HG02885 (cell line): ENCODE results near the gene PHAF1.
A peak's percentile ranks its signal among the peaks of the same experiment; 100 is the strongest.

Source experiments
- ATAC-seq: cut with Tn5 transposase; IDR thresholded peaks from one replicate; pipeline ENCODE4 v1.9.1; 2021; ENCODE audit warnings: mild to moderate bottlenecking; ENCODE audit not compliant: unreplicated experiment, poor library complexity

Gene PHAF1

DNA sequence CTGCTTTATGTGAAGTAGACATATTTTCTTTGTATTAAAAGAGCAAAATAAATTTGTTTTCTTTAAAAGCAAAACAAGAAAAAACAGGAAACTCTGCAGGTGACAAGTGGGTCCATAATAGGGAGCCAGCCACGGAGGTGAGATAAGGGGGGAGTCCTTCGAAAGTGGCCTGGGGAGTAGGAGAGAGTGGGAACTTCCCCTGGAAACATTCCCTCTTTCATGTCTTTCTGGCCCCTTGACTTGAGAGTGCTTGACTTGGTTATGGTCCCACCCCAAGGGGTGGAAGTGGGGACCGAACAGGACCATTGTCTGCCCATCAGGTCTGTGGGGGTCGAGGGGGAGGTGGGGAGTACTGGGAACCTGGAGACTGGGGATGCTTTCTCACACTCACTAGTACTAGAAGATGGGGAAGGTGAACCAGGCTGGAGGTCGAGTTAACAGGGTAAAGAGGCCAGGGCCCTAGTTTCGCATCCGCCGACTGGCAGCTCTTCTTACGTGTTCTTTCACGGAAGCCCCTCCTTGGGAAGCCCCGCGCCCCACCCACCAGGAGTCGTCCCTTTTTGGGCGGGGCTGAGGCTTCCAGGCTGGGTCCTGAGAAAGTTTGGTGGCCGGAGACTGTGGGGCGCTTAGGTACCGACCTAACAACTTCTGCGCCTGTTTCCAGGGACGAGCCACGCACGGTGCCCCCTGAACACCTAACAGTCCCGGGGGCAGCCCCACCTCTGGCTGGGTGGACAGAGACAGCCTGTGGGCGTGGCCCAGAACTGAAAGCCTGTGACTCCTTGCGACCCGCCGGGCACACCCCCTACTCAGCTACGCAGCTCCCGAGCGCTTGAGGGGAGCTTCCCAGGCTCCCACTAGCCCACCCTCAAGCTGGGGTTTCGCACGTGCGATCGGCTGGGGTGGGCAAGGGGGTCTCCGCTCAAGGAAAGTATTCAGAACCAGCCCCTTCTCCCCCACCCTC is 49.2 kb downstream of the PHAF1 start:
- peak; percentile 35 for ATAC-seq

GRCh38 chr16:67161595-67162058 is 51.9 kb downstream of the PHAF1 start:
- ATAC-seq = no peak

DNA sequence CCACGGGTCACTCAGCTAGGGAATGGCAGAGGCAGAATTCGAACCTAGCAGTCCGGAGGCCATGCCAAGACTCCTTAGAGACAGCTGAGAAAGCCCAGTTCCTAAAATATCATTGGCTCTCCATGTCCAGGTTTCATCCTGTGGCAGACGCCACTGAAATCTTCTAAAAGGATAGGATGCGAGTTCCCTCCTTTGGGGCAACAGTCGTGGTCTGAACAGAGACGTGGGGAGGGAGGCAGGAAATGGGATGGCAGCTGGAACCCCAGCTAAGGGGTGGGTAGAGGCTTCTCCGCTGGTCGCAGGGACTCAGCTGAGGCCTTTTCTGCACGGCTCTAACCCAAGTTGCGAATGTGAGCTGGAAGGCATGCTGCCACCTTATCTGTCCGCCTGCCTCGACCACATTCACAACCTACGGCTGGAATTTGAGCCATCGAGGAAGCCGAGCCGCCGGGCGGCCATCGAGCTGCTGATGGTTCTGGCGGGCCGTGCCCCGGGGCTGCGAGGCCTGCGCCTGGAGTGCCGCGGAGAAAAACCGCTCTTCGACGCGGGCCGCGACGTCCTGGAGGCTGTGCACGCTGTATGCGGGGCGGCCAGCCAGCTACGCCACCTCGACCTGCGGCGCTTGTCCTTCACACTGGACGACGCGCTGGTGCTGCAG is 52.9 kb downstream of the PHAF1 start:
- ATAC-seq = no peak

- no peak for ATAC-seq
These were observed 53.6 kb downstream of the PHAF1 start for GRCh38 chr16:67163164-67163998.

- no peak for ATAC-seq
These were observed 54.3 kb downstream of the PHAF1 start for GRCh38 chr16:67163999-67164558.

DNA sequence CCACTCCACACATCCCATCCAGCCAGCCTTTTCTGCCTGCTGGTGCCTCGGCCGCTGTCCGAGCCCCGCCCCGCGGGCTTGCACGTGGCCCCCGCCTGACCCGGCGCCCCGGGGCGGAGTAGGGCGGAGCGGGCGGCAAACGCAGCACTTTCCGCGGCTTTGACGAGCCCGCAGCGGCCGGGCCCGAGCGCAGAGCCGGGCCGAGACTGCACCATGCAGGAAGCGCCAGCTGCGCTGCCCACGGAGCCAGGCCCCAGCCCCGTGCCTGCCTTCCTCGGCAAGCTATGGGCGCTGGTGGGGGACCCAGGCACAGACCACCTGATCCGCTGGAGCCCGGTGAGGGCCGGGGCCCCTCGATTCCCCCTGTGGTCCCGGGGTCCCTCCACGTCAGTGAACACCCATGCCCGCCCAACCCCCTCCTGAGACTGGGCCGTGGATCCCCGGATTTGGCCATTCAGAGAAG is 54.9 kb downstream of the PHAF1 start, which contains the start of gene HSF4:
HSF4 (plus strand) TSS at position 147 of the 463 bp plus-strand sequence; CDS start at position 214, 67 bp downstream.
- no peak for ATAC-seq

GRCh38 chr16:67165121-67166078 is 55.7 kb downstream of the PHAF1 start:
- ATAC-seq = no peak

DNA sequence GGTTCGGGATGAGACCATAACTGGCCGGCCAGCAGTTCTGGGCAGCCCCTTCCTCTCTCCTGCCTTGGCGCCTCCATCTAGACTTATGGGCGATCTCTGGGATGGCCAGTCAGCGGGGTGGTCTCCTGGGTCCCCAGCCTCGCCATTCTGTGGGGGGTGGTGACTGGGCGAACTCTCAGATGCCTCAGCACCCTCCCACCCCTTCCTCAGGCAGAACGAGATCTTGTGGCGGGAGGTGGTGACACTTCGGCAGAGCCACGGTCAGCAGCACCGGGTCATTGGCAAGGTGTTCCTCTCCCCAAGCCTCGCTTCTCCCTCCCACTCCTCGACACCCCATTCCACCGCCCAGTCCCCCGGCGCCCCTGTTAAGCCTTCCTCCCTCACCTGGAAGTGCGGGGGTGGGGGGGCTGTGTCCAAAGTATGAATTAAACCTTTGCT is 56.4 kb downstream of the PHAF1 start:
- no peak for ATAC-seq

- ATAC-seq = no peak
These were observed 56.9 kb downstream of the PHAF1 start for GRCh38 chr16:67166598-67167168.

GRCh38 chr16:67167588-67167987 is 57.8 kb downstream of the PHAF1 start:
- ATAC-seq = no peak

- ATAC-seq = no peak
These were observed 59.3 kb downstream of the PHAF1 start for GRCh38 chr16:67169011-67169451.

DNA sequence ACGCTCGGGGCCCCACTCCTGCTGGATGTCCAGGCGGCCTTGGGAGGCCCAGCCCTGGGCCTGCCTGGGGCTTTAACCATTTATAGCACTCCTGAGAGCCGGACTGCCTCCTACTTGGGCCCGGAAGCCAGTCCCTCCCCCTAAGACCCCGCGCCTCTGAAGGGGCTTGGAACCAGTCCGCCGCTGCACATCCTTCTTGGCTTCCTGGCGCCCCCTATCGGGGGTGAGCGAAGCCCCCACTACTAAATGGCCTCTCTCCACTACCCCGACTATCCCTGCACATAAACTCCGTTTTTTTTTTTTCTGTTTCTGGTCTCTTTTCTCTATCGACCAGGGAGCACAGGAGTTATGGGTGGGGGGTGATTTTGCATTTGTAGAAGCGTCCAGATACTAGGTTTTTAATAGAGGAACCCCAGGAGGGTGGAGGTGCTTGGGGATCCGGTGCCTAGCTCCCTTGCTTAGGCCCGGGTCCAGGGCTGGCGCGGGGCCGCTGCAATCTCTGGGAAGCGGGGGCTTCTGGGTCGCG is 60.0 kb downstream of the PHAF1 start:
- ATAC-seq = no peak

DNA sequence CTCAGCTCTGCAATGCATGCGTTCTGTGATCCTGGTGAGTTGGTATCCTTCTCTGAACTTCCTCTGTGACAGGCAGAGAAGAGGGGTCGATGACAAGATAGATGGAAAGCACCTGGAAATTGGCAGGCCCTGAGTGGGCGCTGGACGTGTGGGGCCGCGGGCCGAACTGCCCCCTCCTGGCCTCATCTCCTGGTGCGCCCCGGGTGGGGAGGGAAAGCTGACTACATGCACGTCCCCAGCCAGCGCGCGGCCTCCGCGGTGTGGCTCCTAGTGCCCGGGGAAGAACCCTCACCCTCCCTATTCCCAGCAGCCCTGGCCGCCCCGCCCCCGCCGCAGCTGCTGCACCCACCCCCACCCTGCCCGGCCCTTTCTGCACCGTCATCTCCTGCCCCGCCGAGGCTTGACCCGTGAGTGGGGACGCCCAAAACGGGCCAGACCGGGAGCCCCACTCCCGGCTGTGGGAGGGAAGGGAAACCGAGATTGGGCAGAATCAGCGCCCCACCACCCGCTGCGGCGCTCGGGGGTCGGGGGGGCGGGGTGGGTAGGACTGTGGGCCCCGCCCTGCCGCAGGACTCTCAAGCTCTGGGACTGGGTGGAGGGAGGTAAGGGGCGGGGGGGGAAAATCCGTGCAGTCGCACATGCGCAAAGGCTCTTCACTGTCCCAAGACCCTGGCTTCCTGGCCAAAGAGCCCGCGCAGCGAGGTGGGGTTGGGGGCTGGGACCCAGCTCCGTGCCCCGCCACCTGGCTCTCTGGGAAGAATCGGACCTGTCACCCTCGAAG is 60.6 kb downstream of the PHAF1 start, which contains the start of gene NOL3:
NOL3 (plus strand) TSS at position 371 of the 781 bp plus-strand sequence.
- ATAC-seq = peak; percentile 46

- no peak for ATAC-seq
These were observed 61.4 kb downstream of the PHAF1 start for GRCh38 chr16:67170949-67171649.

DNA sequence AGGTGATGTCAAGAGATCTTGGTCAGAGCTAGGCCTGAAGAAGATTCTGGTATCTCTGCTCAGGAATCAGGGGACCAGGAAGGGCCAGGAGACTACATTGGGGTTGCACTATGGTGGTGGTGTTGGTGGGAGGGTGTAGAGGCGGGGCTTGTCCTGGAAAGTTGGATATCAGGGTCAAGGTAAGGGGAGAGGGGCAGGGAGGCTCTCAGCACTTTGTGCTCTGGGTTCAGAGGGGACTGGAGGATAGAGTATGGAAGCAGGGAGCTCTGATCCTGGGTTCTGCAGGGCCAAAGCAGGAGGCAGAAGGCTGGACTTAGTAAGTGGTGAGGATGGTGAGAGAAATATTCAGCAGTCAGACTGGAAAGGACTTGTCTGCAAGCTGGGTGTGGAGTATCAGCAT is 63.6 kb downstream of the PHAF1 start:
- ATAC-seq = no peak

DNA sequence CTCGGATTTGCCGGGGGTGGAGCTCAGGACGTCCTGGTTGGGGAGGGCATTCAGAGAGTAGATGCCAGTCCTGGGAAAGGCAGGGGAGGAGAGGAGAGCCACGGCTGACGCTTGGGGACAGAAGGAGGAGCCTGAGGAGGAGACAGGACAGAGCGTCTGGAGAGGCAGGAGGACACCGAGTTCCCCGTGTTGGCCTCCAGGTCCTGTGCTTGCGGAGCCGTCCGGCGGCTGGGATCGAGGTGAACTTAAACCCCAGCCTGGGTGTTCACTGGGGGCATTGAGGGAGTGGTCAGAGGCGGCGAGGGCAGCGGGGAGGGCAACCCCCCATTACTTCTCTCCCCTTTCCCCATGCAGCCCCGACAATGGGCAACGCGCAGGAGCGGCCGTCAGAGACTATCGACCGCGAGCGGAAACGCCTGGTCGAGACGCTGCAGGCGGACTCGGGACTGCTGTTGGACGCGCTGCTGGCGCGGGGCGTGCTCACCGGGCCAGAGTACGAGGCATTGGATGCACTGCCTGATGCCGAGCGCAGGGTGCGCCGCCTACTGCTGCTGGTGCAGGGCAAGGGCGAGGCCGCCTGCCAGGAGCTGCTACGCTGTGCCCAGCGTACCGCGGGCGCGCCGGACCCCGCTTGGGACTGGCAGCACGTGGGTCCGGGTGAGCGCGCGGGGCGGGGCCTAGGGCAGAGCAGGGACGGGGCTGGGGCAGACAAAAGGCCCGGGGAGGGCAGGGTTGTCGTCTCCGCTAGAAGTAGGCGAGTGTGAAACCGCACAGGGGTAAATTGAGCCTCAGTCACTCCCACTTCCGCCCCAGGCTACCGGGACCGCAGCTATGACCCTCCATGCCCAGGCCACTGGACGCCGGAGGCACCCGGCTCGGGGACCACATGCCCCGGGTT is 64.3 kb downstream of the PHAF1 start:
- ATAC-seq = peak; percentile 38
